GM21526 (cell line): ENCODE measurements around the gene UPP1.
A peak's percentile ranks its signal among the peaks of the same experiment; 100 is the strongest.
"Not testable (repeated sequence)": the region's sequence is repeated elsewhere in the genome, so short reads cannot be mapped to it uniquely, and the experiment has no call there.

Experiments used
- ATAC-seq: cut with Tn5 transposase; IDR thresholded peaks from one replicate; pipeline ENCODE4 v1.9.1; 2021; ENCODE audit warnings: moderate library complexity; ENCODE audit not compliant: unreplicated experiment, low FRiP score

Gene UPP1

DNA sequence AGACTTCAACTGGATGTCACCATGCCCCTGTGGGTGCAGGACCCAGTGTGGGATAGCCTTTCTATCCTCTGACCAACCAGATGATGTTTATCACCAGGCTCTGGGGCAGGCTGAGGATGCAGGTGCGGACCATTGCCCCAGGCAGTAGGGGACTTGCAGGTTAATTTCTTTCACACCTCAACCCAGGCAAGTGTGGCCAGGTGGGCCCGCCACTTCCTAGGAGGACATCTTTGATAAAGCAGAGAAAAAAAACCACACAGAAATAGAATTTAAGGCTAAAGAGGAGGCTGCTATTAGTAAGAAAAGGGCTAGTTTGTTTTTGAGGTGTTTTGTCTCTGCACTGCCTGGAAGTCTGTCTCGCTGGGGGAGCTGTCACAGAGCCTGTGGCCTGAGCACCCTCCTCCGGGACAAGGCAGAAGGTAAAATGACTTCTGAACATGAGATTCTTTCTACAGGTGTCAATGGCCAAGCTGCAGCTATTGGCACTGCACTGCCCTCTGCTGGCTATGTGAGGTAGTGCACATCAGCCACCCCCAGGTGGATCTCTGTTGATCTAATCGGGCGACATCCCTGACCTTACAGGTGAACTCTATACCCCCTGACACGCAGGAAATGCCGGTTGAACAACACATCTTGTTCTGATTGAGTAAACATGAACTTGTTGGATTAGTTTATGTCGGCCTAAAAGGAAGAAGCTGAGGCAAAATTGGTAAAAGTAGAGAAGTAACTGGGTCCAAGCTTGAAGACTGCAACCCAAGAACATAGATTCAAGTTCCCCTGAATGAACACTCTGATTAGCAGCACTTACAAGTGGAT lies 21.0 kb downstream of the UPP1 start:
- peak; percentile 94 for ATAC-seq

DNA sequence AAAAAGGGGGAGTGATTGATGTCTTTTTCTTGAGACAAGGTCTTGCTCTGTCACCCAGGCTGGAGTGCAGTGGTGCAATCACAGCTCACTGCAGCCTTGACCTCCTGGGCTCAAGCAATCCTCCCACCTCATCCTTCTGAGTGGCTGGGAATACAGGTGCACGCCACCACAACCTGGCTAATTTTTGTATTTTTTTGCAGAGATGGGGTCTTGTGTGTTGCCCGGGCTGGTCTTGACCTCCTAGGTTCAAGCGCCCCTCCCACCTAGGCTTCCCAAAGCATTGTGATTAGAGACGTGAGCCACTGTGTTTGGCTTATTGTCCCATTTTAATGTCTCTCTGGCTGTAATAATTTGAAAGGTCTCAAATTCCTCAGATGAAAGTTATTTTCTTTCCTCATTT lies 21.8 kb downstream of the UPP1 start:
- no peak for ATAC-seq

DNA sequence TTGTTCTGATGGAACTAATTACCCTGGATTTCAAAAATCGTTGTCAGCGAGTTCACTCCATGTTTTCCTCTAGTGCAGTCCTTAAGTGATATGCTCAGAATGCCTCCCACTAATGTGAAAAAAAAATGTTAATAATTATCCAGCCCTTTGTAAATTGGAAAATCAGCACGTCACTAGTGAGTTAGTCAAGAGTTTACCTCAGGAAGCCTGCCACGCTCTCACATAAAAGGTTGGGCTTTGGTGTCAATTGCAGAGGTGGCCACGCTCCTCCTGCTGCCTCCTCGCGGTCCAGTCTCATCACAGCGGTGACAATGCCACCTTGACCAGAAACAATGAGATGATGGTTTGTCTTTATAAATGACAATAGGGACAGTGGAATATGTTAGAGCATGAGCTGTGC lies 22.5 kb downstream of the UPP1 start:
- no peak for ATAC-seq

DNA sequence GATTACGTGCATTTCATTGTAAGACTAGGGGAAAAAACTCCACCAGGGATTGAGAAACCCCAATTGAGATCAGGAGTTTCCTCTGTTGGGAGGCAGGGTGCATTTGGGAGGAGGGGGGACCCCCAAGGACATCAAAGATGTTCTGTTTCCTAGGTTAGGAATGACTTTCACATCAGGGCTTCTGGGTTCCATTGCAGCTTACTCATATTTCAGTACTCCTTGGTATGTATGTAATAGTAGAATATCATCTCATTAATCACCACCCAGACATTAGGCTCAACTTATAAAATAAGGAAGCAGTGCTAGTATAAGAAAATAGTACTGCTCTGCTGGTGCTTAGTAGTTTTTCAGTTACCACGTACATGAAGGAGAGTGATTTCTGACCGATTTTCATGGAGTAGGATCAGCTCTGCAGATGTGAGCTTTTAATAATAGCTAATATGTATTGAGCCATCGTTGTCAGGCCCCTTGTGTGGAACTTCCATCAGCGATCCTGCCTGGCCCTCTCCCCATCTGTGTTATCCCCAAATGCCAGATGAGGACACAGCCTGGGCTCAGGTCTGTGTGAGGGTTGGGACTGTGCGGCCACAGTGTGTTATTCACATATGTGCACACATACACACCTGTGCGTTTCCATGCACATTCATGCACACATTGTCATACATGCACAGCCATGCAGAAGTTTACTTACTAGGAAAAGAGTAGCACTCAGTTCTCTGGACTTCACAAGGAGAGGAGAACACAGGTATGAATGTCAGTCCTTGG lies 23.5 kb downstream of the UPP1 start:
- ATAC-seq, result no peak

DNA sequence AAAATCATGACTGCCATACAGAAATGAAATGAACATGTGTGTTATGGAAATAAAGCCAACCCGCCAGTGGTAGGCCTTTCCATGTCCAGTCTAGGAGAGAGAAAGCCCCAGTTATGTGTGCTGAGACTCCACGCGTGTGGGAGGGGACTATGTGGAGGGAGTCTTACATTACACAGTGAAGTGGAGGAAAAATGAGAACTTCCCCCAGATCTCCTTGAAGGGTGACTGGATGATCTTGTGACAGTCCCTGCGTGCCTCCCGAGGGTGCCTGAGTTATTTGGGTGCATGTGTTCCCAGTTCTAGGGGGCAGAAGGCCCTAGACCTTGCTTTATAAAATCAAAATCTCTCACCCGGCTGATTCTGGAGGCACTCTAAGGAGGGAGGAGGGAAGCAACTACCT lies 24.2 kb downstream of the UPP1 start:
- ATAC-seq, result no peak

DNA sequence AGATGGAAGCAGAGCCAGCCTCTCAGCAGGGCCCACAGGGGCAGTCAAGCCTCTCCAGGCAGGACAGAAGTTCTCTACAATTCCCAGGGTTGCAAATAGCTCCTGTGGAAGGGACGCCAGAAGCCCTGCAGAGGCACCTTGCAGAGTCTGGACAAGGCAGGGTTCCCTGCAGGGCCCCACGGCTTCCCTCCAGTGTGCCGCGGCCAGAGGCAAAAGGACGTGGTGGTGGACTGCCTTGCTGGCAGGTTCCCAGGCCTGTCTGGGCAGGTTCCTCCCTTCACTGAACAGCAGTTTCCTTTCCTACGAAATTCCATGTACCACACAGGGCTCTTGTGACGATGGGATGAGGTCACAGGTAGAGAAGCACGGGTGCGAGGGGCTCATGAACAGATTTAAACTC lies 25.1 kb downstream of the UPP1 start:
- no peak for ATAC-seq

DNA sequence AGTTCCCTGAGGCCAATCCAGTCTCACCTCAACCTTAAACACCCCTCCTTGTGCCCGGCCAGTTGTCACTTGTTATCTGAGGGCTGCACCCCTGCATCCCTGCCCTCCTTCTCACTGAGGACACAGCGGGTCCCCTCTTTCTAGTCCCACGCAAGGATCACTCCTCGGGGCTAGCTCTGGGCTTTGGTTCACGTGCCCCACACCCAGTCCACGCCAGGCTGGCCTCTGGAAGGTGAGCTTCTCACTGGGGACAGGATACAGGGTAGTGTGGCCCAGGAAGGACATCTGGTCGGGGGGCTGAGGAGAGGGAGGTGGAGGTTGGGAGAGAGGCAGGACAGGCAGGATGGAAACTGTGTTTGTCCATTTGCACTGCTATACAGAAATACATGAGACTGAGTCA lies 25.5 kb downstream of the UPP1 start:
- ATAC-seq, result no peak

DNA sequence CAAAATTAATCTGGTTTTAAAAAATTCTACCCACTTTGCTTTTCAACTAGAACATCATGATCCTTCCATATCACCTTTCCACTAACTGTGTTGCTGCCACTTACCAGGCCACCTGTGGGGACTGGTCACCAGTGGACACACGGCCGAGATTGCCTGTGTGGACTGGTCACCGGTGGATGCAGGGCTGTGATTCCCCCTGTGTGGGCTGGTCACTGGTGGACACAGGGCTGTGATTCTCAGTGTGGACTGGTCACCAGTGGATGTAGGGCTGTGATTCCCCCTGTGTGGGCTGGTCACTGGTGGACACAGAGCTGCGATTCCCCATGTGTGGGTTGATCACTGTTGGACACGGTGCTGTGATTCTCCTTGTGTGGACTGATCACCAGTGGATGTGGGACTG lies 27.0 kb downstream of the UPP1 start:
- ATAC-seq, result no peak

DNA sequence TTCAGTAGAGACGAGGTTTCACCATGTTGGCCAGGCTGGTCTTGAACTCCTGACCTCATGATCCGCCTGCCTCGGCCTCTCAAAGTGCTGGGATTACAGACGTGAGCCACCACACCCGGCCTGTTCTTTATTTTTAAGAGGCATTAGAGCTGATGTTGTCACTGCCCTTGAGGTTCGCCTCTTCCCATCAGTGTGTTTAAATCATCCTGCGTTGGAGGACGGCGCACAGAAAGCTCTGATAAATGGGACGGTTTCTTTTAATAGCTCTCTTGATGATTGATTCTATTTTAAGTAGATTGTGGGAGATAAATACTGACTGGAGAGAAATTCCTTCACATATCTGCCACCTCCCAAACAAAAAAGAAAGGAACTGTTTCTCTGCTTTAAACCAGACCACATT lies 29.0 kb downstream of the UPP1 start:
- no peak for ATAC-seq

DNA sequence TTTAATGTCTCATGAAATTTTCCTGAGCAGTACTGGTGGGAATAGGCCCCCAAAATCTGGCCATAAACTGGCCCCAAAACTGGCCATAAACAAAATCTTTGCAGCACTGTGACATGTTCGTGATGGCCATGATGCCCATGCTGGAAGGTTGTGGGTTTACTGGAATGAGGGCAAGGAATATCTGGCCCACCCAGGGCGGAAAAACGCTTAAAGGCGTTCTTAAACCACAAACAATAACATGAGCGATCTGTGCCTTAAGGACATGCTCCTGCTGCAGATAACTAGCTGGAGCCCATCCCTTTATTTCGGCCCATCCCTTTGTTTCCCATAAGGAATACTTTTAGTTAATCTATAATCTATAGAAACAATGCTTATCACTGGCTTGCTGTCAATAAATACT lies 31.5 kb downstream of the UPP1 start:
- ATAC-seq, result not testable (repeated sequence)

DNA sequence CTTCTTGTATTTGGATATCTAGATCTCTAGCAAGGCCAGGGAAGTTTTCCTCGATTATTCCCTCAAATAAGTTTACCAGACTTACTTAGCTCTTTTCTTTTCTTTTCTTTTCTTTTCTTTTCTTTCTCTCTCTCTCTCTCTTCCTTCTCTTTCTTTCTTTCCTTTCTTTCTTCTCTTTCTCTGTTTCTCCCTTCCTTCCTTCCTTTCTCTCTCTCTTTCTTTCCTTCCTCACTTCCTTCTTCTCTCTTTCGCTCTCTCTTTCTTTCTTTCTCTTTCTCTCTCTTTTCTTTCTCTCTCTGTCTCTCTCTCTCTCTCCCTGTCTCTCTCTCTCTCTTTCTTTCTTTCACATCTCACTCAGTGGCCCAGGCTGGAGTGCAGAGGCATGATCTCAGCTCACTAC lies 37.0 kb downstream of the UPP1 start:
- no peak for ATAC-seq

DNA sequence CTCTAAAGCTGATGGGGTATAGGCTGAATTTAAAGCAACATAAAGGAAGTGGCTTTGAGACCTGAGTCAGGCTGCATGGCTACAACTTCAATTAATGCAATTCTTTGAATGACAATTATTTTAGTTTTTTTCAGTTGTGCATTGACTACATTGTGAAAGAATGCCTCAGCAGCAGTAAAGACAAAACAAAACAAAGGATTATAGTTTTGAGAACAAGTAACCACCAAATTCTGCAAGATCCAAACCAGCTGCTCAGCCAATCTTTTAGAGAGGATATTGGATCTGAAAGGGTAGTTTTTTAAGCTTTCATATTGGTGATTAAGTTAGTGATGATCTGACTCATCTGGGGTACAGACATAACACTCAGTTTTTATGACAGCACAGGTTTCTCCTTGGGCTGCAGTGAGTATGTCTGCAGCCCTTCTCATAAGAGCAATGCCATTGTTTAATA lies 41.6 kb downstream of the UPP1 start:
- no peak for ATAC-seq

DNA sequence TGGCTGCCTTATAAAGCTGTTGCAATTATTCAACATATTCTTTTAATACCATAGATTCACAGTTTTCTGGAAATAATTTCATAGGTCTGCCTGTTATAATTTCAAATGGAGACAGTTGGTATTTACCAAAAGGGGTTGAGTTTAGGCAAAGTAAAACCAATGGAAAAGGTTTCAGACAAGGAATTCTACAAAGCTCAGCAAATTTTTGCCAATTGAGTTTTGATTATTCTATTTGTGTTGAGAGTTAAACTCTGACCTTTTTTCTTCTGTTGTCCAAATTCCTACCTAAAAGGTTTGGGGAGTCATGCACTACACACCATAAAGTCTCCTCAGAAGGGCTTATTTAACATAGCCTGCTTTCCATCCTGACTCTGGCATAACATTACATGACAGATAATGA lies 43.7 kb downstream of the UPP1 start:
- no peak for ATAC-seq

DNA sequence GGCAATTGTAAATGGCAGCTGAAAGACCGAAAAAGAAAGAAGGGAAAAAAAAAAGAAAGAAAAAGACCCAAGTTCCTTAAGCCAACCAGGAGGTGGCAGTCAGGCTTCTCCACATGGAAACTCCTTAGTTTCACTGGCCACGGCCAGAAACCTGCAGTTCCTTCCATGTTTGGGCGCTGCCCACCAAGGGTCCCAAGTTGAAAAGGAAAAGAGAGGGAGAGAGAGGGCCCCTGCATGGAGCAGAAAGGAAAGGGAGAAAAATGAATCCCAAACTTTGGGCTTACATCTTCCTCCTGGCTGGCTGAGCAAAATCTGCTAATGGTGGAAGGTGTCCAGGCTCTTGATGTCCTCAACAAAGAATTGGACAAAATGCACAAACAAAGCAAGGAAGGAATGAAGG lies 50.4 kb downstream of the UPP1 start:
- no peak for ATAC-seq

DNA sequence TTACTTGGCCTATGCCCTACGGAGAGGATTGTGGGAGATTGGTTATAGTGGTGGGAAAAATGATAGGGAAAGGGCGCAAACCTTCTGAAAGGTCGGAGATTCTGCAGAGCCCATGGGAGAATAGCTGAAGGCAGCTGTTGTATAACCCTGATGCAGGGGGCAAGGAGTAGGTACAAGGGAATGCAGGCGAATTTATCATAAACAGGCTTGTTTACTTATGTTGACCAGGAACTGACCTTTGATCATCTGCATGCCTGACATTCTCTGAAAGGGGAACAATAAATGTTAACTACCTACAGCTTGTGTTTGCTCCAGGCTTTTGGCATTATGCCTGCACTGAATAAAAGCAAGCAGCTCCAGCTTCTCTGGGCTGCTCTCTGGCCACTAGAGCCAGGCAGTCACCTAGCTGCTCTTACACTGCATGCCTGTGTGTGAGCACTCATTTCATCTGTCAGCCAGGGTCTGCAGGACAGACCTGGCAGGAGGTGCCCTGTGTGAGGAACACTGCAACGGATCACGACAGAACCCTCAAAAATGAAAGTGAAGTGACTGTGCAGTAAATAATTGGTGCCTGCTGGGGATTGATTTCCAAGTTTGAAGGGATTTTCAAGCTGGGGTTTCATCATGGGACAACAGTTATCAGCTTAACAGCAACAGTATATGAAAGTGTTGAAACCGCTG lies 51.1 kb downstream of the UPP1 start:
- no peak for ATAC-seq

DNA sequence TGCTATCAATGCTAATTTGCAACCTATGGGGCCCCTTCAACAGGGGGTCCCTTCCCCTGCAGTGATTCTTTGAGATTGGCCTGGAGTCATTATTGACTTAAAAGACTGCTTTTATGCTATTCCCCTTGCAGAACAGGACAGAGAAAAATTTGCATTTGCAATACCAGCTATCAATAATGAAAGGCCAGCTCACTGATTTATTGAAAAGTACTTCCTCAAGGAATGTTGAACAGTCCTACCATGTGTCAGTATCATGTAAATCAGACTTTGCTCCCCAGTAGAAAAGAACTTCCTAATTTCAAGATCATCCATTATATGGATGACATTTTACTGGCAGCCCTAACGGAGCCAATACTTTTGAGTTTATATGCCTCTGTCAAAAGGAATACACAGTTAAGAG lies 52.5 kb downstream of the UPP1 start:
- no peak for ATAC-seq

DNA sequence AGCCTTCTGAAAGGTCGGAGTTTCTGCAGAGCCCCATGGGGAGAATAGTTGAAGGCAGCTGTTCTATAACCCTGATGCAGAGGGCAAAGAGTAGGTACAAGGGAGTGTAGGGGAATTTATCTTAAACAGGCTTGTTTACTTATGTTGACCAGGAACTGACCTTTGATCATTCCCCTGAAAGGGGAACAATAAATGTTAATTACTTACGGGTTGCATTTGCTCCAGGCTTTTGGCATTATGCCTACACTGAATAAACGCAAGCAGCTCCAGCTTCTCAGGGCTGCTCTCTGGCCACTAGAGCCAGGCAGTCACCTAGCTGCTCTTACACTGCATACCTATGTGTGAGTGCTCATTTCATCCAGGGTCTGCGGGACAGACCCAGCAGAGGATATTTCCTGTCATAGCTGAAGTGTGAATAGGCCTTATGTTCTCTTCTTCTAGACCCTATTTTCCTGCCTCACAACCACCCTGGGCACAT lies 55.3 kb downstream of the UPP1 start:
- no peak for ATAC-seq

DNA sequence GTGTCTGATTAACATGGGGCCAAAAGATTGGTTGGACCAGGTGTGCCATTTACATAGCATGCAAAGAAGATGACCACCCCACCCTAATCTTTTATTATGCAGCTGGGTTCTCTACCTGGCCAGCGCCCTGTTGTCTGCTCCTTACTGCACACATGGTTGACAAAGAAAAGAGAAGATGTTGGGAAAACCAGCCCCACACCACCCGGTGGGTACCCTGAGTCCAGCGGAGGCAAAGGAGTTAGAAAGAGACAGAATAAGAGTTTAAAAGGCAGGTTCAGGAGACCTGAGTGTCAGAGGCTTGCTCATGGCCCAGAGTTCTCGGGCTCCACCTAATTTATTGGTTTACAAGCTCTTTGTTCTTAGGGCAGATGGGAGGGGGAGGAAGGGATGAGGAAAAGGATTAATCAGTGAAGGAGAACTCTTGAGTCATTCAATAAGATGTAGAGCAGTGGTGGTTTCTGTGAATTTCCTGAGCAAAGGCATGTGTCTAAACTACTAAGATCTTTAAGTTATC lies 58.1 kb downstream of the UPP1 start:
- ATAC-seq, result no peak

DNA sequence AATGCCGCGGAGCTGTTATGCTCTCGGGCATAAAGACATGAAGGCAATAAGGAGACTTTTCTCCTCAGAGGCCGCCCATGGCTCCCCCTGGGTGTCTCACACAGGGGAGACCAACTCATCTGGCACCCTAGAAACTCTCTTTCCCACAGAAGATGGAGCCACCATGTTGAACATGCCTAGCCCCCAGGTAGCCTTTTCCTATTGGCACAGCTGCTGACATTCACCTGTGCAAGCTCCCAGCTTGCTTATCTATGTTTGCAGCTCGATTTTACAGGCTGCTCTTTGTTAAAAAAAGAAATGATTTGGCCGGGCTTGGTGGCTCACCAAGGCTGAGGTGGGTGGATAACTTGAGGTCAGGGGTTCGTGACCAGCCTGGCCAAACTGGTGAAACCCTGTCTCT lies 58.6 kb downstream of the UPP1 start:
- not testable (repeated sequence) for ATAC-seq

DNA sequence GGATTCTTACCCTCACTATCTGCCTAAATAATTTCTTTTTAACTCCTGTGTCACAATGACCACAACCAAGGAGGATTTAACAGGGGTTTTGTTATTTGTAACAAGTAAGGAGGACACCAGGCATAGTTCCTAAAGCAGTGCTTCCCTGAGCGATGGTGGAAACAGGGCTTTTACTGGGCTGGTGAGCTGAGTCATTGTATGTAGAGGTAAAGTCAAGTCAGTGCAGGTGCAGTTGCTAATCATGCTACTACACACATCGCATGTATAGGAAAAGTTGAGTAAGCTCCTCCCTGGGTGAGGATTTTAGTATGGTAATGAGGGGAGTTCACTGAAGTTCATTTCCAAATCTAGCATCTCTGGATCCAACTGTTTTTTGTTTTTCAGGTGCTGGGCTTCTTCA lies 59.2 kb downstream of the UPP1 start:
- no peak for ATAC-seq

DNA sequence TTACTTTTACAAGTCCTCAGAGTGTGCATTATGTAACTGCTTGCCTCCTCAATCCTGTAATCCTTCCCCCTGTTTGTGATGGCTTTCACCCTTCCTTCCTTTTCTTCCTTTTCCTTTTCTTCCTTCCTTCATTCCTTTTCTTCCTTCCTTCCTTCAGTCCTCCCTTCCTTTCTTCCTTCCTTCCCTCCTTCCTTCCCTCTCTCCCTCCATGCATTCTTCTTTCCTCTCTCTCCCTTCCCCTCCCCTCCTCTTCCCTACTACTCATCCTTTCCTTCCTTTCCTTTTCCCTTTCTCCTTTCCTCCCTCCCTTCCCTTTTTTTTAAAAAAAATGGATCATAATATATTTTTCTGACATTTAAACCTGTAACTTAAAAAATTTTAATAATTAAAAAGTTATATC lies 60.0 kb downstream of the UPP1 start:
- no peak for ATAC-seq
